C4-2B (cell line): ENCODE results near the gene INSR.
A peak's percentile ranks its signal among the peaks of the same experiment; 100 is the strongest.

Experiments
- H3K27ac ChIP-seq: fragments of 450-650 bp; 2 replicates; pipeline ENCODE4 v1.5.1; 2017
- CTCF ChIP-seq: fragments of 450-650 bp; conservative IDR thresholded peaks from 2 replicates; pipeline ENCODE4 v1.5.1; 2017; ENCODE audit warnings: mild to moderate bottlenecking
- ZFX ChIP-seq: fragments of 450-650 bp; IDR thresholded peaks from 2 replicates; pipeline ENCODE4 v1.6.1; 2017

The INSR gene

DNA sequence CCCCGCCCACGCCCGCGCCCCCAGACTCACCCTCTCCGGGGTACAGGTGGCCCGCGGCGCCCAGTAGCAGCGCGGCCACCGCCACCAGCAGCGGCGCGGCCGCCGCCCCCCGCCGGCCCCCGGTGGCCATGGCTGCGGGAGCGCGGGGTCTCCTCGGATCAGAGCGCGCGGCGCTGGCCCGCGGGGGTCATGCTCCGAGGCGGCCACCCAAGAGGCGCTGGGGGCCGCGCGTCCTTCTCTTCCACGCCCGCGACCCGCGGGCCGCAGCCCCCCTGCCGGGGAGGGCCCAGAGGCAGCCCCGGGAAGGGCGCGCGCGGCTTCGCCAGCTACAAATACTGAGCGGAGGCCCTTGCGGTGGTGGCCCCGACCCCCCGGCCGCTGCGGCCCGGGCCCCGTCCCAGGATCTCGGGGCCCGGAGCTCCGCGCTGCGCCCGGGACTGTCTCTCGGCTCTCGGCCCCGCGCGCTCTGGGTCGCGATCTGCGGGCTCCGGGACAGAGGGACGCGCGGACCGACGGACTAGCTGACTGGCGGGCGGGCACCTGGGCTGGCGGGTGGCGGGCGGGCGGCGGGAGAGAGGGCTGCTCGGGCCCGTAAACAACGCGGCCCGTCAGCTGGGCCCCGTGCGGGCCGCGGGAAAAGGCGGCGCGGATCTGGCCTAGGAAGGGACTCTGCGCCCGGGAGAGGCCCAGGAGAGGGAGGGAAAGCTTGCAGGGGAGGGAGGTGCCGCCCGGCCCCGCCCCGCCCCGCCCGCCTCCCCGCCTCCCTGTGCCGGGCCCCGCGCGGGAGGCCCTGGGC is at the start of gene INSR:
Gene INSR, minus strand, starts transcription at position 653 of the 796 bp plus-strand sequence. Its CDS starts 523 bp downstream, at position 130.
- H3K27ac ChIP-seq: peak within 1 kb of the TSS; percentile 73
- TF ChIP-seq CTCF (no peak), ZFX (peak; percentile 89)

DNA sequence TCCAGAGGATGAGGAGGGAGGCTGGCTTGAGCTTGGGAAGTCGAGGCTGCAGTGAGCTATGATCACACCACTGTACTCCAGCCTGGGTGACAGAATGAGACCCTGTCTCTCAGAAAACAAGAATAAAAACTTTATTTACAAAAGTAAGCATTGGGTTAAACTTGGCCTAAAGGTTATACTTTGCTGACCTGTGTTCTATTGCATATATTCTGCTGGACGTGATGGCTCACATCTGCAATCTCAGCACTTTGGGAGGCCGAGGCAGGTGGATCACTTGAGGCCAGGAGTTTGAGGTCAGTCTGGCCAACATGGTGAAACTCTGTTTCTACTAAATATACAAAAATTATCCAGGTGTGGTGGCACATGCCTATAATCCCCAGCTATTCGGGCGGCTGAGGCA is 47.9 kb upstream of the INSR start:
- H3K27ac ChIP-seq: no peak overlapping the region
- TF ChIP-seq ZFX: no peak
- no peak for TF ChIP-seq CTCF

GRCh38 chr19:7340959-7341837 is 47.0 kb upstream of the INSR start:
- TF ChIP-seq ZFX (no peak), CTCF (peak; percentile 95)
- no peak overlapping the region for H3K27ac ChIP-seq

- H3K27ac ChIP-seq: no peak overlapping the region
- no peak for TF ChIP-seq CTCF
- TF ChIP-seq ZFX: no peak
Observed at GRCh38 chr19:7337380-7338194, 43.4 kb upstream of the INSR start.

DNA sequence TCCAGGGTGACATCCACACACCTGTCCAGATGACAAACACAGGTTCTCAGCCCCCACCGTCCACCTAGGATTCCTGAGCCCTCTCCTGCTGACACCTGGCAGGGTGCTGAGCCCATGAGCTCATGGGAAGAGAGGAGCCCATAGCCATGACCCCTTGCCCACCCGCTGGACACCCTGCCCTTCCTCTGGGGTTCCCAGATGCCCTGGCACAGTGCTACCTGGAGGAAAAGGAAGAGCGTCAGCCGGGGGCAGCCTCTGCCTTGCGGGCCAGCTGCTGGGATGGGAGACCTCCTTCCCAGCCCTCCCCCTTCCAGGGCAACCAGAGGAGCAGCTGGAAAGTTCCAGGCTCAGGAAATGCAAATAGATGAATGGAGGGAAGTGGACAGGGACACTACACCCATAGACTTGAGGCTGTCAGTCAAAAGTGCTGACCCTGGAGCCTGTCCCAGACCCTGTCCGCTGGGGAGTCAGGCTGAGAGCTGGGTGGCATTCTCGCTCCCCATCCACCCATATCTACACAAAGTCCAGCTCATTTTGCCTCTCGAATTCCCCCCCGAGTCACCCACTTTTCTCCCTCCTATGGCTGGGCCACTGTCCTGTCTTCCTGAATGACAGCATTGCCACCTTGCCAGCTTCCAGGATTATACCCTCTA is 42.2 kb upstream of the INSR start:
- no peak overlapping the region for H3K27ac ChIP-seq
- TF ChIP-seq ZFX (no peak), CTCF (no peak)

GRCh38 chr19:7333198-7334118 is 39.2 kb upstream of the INSR start:
- H3K27ac ChIP-seq: no peak overlapping the region
- TF ChIP-seq CTCF (no peak), ZFX (no peak)
